Measurements from ENCODE around the gene SLC6A12. TPM values are rescaled to one million over a fixed set of nuclear protein-coding genes. Genes with fewer than 3 reads are reported as not detected.

The SLC6A12 gene
- total RNA-seq, 2 donors from 2014 or later = 0.33 to 6.7 TPM

DNA sequence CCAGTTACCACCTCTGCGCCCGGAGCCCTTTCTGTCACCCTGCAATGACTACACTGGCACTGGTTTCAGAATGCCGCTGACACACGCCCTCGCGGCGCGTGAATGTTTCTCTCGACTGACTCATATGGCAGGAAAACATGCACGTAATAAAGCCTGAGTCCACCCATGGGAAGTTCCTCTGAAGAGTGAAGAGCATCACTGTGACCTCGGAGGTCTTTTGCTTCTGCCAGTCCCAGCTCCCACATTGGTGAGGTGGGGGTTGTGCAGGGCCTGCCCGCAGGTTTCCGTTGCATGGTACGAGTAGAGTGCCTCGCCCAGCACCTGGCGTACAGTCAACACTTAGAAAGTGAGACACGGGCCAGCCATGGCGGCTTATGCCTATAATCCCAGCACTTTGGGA lies 11.1 kb upstream of the SLC6A12 start:
- H3K4me3 ChIP-seq = no peak overlapping the region
- WGBS, 2 donors = 89% methylated on average over 18 of the region's 18 CpGs
- TF ChIP-seq POLR2A (IDR thresholded peaks at IDR 0.05) (no peak), CTCF (IDR thresholded peaks at IDR 0.05) (no peak)
- DNase-seq (no peak), ATAC-seq (no peak)
- H3K27me3 ChIP-seq = no peaks in the 10 kb centered on the region
- H3K4me1 ChIP-seq = no peaks in the 10 kb centered on the region
- H3K9me3 ChIP-seq = no peaks in the 10 kb centered on the region
- no peak overlapping the region for H3K27ac ChIP-seq
- H3K36me3 ChIP-seq (replicated peaks in 1 of 2; ENCODE audit: insufficient read depth in 1 of 2, low read depth in 2 of 2) = no peaks in the 10 kb centered on the region
- intact Hi-C loops (cut with DNase I) = no loop called here

GRCh38 chr12:224330-224729 lies 10.4 kb upstream of the SLC6A12 start:
- H3K27me3 ChIP-seq = no peaks in the 10 kb centered on the region
- 75 to 82% methylated on average over 8 to 9 of the region's 9 CpGs for WGBS, 2 donors
- H3K4me1 ChIP-seq = no peaks in the 10 kb centered on the region
- H3K9me3 ChIP-seq = no peaks in the 10 kb centered on the region
- intact Hi-C loops (cut with DNase I) = no loop called here
- no peak overlapping the region for H3K27ac ChIP-seq
- no peak for TF ChIP-seq POLR2A (IDR thresholded peaks at IDR 0.05)
- TF ChIP-seq CTCF (IDR thresholded peaks at IDR 0.05) = no peak
- no peaks in the 10 kb centered on the region for H3K36me3 ChIP-seq (replicated peaks in 1 of 2; ENCODE audit: insufficient read depth in 1 of 2, low read depth in 2 of 2)
- no peak for ATAC-seq
- no peak for DNase-seq
- no peak overlapping the region for H3K4me3 ChIP-seq

- Histone ChIP-seq H3K9me3 (no peaks in the 10 kb centered on the region), H3K4me1 (no peaks in the 10 kb centered on the region), H3K4me3 (no peak overlapping the region), H3K27me3 (no peaks in the 10 kb centered on the region), H3K27ac (no peak overlapping the region), H3K36me3 (replicated peaks in 1 of 2; ENCODE audit: insufficient read depth in 1 of 2, low read depth in 2 of 2) (no peaks in the 10 kb centered on the region)
- intact Hi-C loops (cut with DNase I) = no loop called here
- TF ChIP-seq POLR2A (IDR thresholded peaks at IDR 0.05) = no peak
- no peak for TF ChIP-seq CTCF (IDR thresholded peaks at IDR 0.05)
- 60 to 66% methylated on average over 10 to 11 of the region's 11 CpGs for WGBS, 2 donors
- no peak for DNase-seq
- no peak for ATAC-seq
Observed at GRCh38 chr12:223841-224240, 9.9 kb upstream of the SLC6A12 start.

DNA sequence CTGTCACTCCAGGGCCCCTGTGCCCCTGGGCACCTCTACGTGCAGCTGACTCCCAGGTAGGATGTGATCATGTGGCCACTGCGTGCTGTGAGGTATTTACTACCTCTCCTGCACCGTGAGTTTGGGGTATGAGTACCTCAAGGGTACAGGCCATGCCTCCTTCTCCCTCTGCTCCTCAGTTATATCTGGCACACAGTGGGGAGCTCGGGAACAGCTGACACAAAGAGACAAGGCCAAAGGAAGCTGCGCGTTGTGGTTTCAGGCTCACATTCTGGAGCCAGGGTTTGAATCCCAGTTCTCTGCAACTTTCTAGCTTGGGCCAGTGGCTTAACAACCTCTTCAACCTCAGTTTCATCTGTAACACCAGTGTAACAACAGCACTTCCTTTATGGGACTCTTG lies 7.8 kb upstream of the SLC6A12 start:
- Histone ChIP-seq H3K4me1 (no peaks in the 10 kb centered on the region), H3K36me3 (replicated peaks in 1 of 2; ENCODE audit: insufficient read depth in 1 of 2, low read depth in 2 of 2) (no peaks in the 10 kb centered on the region), H3K27ac (no peak overlapping the region), H3K9me3 (no peaks in the 10 kb centered on the region), H3K4me3 (no peak overlapping the region), H3K27me3 (no peaks in the 10 kb centered on the region)
- intact Hi-C loops (cut with DNase I) = no loop called here
- no peak for ATAC-seq
- WGBS, 2 donors = 71 to 80% methylated on average over 6 of the region's 6 CpGs
- TF ChIP-seq CTCF (IDR thresholded peaks at IDR 0.05) = no peak
- no peak for TF ChIP-seq POLR2A (IDR thresholded peaks at IDR 0.05)
- no peak for DNase-seq

- intact Hi-C loops (cut with DNase I) = no loop called here
- H3K36me3 ChIP-seq (replicated peaks in 1 of 2; ENCODE audit: insufficient read depth in 1 of 2, low read depth in 2 of 2) = no peaks in the 10 kb centered on the region
- no peak overlapping the region for H3K27ac ChIP-seq
- H3K9me3 ChIP-seq = no peaks in the 10 kb centered on the region
- no peaks in the 10 kb centered on the region for H3K4me1 ChIP-seq
- H3K4me3 ChIP-seq = no peak overlapping the region
- 70 to 71% methylated on average over 5 to 19 of the region's 19 CpGs for WGBS, 2 donors
- DNase-seq = no peak
- TF ChIP-seq POLR2A (IDR thresholded peaks at IDR 0.05) (no peak), CTCF (IDR thresholded peaks at IDR 0.05) (no peak)
- no peaks in the 10 kb centered on the region for H3K27me3 ChIP-seq
- no peak for ATAC-seq
Observed at GRCh38 chr12:220946-221550, 7.1 kb upstream of the SLC6A12 start.

Measured in body of pancreas (tissue), 4 donors.